ENCODE results near the gene SPESP1. TPM values are rescaled to one million over a fixed set of nuclear protein-coding genes. Genes with fewer than 3 reads are reported as not detected.

The SPESP1 gene
- total and polyA plus RNA-seq, 9 of the 15 experiments (the other 6 are each of a cell fraction or from before 2014, with no cell fraction given) = not detected

- TF ChIP-seq TFE3 (CRISPR knock-in tag; IDR thresholded peaks at IDR 0.05) = no peak
- TF ChIP-seq MTF1 (CRISPR knock-in tag; IDR thresholded peaks at IDR 0.05; ENCODE audit: borderline replicate concordance) = no peak
- TF ChIP-seq NFYB (IDR thresholded peaks at IDR 0.05; ENCODE audit: extremely low read depth, insufficient read length) = no peak
- no peak for TF ChIP-seq ATF7 (IDR thresholded peaks at IDR 0.05)
- no peak for TF ChIP-seq ZNF407 (IDR thresholded peaks at IDR 0.05; ENCODE audit: low read depth)
- TF ChIP-seq ILF3 (IDR thresholded peaks at IDR 0.05; ENCODE audit: borderline replicate concordance) = no peak
- TF ChIP-seq POLR2B (IDR thresholded peaks at IDR 0.05; ENCODE audit: low read depth, partially characterized antibody) = no peak
- peak; percentile 49 for TF ChIP-seq L3MBTL2 (IDR thresholded peaks at IDR 0.05)
- TF ChIP-seq BCL6 (CRISPR knock-in tag; IDR thresholded peaks at IDR 0.05) = no peak
- TF ChIP-seq ZNF175 (CRISPR knock-in tag; IDR thresholded peaks at IDR 0.05; ENCODE audit: low read depth) = no peak
- no peak for TF ChIP-seq ZBTB34 (CRISPR knock-in tag; IDR thresholded peaks at IDR 0.05)
- no peak for TF ChIP-seq ZNF639 (CRISPR knock-in tag; conservative IDR thresholded peaks at IDR 0.05 in 1 of 2, IDR thresholded peaks at IDR 0.05 in 1 of 2)
These were observed 60.1 kb downstream of the SPESP1 start (continued) for GRCh38 chr15:68990231-68990991.

Data from K562 (cell line).